OCI-M2 (cell line): Measurements from ENCODE around the gene INF2.

Experiments used
- DNase-seq: peaks from one replicate; lab custom pipeline; 2025; ENCODE audit not compliant: unreplicated experiment; lab: John Stamatoyannopoulos, UW

The INF2 gene

DNA sequence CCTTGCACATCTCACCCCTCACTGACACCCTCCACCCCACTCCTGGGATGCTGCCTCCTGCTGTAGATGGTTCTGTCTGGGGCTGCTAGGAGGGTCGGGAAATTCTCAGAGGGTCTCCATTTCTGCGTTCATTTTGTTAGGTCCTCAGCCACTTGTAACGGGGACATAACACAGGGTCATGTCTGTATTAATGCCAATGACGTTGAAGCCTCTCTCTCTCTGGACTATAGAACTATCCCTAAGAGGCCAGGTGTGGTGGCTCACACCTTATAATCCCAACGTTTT, 78.2 kb downstream of the INF2 start:
- no peak for DNase-seq

GRCh38 chr14:104768437-104769323, 79.3 kb downstream of the INF2 start:
- DNase-seq: peak; percentile 82

GRCh38 chr14:104769324-104770071, 80.1 kb downstream of the INF2 start:
- DNase-seq: no peak

DNA sequence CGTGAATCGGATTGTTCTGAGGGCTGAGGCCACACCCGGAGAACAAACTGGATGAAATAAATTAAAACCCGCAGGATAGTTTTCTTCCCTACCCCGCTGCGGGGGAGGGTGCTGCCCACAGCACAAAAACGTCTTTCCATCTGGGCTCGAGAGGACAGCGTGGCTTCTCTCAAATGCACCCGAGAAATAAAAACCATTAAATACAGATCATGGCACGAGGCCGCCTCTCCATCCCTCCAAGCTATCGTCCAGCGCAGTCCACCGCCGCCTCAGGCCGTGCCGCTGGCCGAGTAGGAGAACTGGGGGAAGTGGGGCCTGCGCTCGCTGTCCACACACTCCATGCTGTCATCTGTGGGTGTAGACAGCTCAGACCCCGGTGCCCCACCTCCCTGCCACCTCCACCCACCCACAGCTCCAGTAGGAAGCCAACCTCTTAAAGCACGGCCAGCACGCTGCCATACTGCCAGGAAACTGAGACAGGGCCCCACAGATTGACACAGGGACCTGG, 80.7 kb downstream of the INF2 start:
- DNase-seq: no peak

- no peak for DNase-seq
These were observed 81.4 kb downstream of the INF2 start for GRCh38 chr14:104770851-104771272.

GRCh38 chr14:104771374-104771773, 82.0 kb downstream of the INF2 start:
- DNase-seq: no peak
